ENCODE data around the gene HIPK2. TPM values are rescaled to one million over a fixed set of nuclear protein-coding genes. Genes with fewer than 3 reads are reported as not detected.

The HIPK2 gene
- total and polyA plus RNA-seq, 7 donors: 18.1 to 166 (median 78.5) TPM

- Histone ChIP-seq H3K27me3 (ENCODE audit: insufficient read depth in 3 of 3, low read length in 2 of 3) (no peaks in the 10 kb centered on the region), H3K4me3 (no peak overlapping the region), H3K36me3 (ENCODE audit: insufficient read depth in 1 of 2, low read depth in 1 of 2) (peaks cover 0 to 51% of the 10 kb centered on the region in 2 donors), H3K27ac (no peak overlapping the region), H3K4me1 (peaks cover 24% of the 10 kb centered on the region), H3K9me3 (no peaks in the 10 kb centered on the region)
- intact Hi-C loops (cut with DNase I): no loop called here
- DNase-seq (no peak), ATAC-seq (no peak)
- 69 to 82% (median 81%) methylated on average over 5 of the region's 5 CpGs for WGBS, 3 donors
- TF ChIP-seq CTCF (IDR thresholded peaks at IDR 0.05): no peak
These were observed 207.2 kb downstream of the HIPK2 start for GRCh38 chr7:139570626-139571025.

- intact Hi-C loops (cut with DNase I): no loop called here
These were observed 207.7 kb downstream of the HIPK2 start for GRCh38 chr7:139570119-139570518.

GRCh38 chr7:139568813-139569490, 208.8 kb downstream of the HIPK2 start:
- no peak for DNase-seq
- ATAC-seq: no peak
- H3K36me3 ChIP-seq (ENCODE audit: insufficient read depth in 1 of 2, low read depth in 1 of 2): peaks cover 0 to 42% of the 10 kb centered on the region in 2 donors
- TF ChIP-seq CTCF (IDR thresholded peaks at IDR 0.05): no peak
- WGBS, 3 donors: 92 to 97% (median 97%) methylated on average over 12 of the region's 12 CpGs
- no peaks in the 10 kb centered on the region for H3K27me3 ChIP-seq (ENCODE audit: insufficient read depth in 3 of 3, low read length in 2 of 3)
- H3K27ac ChIP-seq: no peak overlapping the region
- H3K9me3 ChIP-seq: no peaks in the 10 kb centered on the region
- H3K4me1 ChIP-seq: peaks cover 18% of the 10 kb centered on the region
- intact Hi-C loops (cut with DNase I): loop anchor here in 1 of 2 donors (5.0 kb wide), 1 partner anchor 67 kb away; no protein-coding TSS in a partner anchor
- H3K4me3 ChIP-seq: no peak overlapping the region

More at GRCh38 chr7:139570119-139570518, 207.7 kb downstream of the HIPK2 start:
- Histone ChIP-seq H3K9me3 (no peaks in the 10 kb centered on the region), H3K27ac (no peak overlapping the region), H3K4me1 (peaks cover 23% of the 10 kb centered on the region), H3K36me3 (ENCODE audit: insufficient read depth in 1 of 2, low read depth in 1 of 2) (peaks cover 0 to 51% of the 10 kb centered on the region in 2 donors), H3K4me3 (no peak overlapping the region), H3K27me3 (ENCODE audit: insufficient read depth in 3 of 3, low read length in 2 of 3) (no peaks in the 10 kb centered on the region)
- no peak for TF ChIP-seq CTCF (IDR thresholded peaks at IDR 0.05)
- no peak for DNase-seq
- 37 to 58% (median 50%) methylated on average over 8 of the region's 8 CpGs for WGBS, 3 donors
- ATAC-seq: no peak

- Histone ChIP-seq H3K27me3 (ENCODE audit: insufficient read depth in 3 of 3, low read length in 2 of 3) (no peaks in the 10 kb centered on the region), H3K36me3 (ENCODE audit: insufficient read depth in 1 of 2, low read depth in 1 of 2) (peaks cover 0 to 36% of the 10 kb centered on the region in 2 donors), H3K4me3 (no peak overlapping the region), H3K4me1 (peaks cover 11% of the 10 kb centered on the region), H3K9me3 (no peaks in the 10 kb centered on the region), H3K27ac (no peak overlapping the region)
- intact Hi-C loops (cut with DNase I): loop anchor here in 1 of 2 donors (5.0 kb wide), 1 partner anchor 66 kb away; no protein-coding TSS in a partner anchor
- ATAC-seq: no peak
- 88 to 92% (median 90%) methylated on average over 6 of the region's 6 CpGs for WGBS, 3 donors
- DNase-seq: no peak
- no peak for TF ChIP-seq CTCF (IDR thresholded peaks at IDR 0.05)
These were observed 209.5 kb downstream of the HIPK2 start for GRCh38 chr7:139568346-139568675.

Data from psoas muscle (tissue), 8 donors.